NCI-H524 treated with DMSO at 0.1 percent for 48 hours (cell line): ENCODE data around the gene HNRNPAB.
"Not testable (repeated sequence)": the region's sequence is repeated elsewhere in the genome, so short reads cannot be mapped to it uniquely, and the experiment has no call there.

Experiments used
- DNase-seq: peaks from one replicate; lab custom pipeline; 2025; lab: John Stamatoyannopoulos, UW

Gene HNRNPAB

GRCh38 chr5:178230879-178231538 is 26.7 kb downstream of the HNRNPAB start:
- no peak for DNase-seq

- DNase-seq, result no peak
Observed at GRCh38 chr5:178231539-178232123, 27.3 kb downstream of the HNRNPAB start.

GRCh38 chr5:178232124-178232919 is 28.0 kb downstream of the HNRNPAB start, which contains the start of gene PHYKPL:
Gene PHYKPL, minus strand, starts transcription at chr5:178232802. Its CDS starts 252 bp downstream, at chr5:178232550.
- no peak for DNase-seq

- DNase-seq, result no peak
Observed at GRCh38 chr5:178232920-178233429, 28.6 kb downstream of the HNRNPAB start.

- DNase-seq, result no peak
Observed at GRCh38 chr5:178234121-178234749, 29.9 kb downstream of the HNRNPAB start.

GRCh38 chr5:178234750-178235587 is 30.6 kb downstream of the HNRNPAB start:
- no peak for DNase-seq

GRCh38 chr5:178235588-178235974 is 31.2 kb downstream of the HNRNPAB start:
- no peak for DNase-seq

GRCh38 chr5:178236126-178236525 is 31.8 kb downstream of the HNRNPAB start:
- DNase-seq, result no peak

- DNase-seq, result no peak
Observed at GRCh38 chr5:178236679-178237078, 32.3 kb downstream of the HNRNPAB start.

GRCh38 chr5:178237431-178238312 is 33.3 kb downstream of the HNRNPAB start:
- DNase-seq, result no peak

GRCh38 chr5:178238313-178238635 is 33.9 kb downstream of the HNRNPAB start:
- DNase-seq, result no peak

- DNase-seq, result no peak
Observed at GRCh38 chr5:178238711-178239592, 34.6 kb downstream of the HNRNPAB start.

- DNase-seq, result not testable (repeated sequence)
Observed at GRCh38 chr5:178239626-178240301, 35.4 kb downstream of the HNRNPAB start.

- DNase-seq, result no peak
Observed at GRCh38 chr5:178240341-178240741, 36.0 kb downstream of the HNRNPAB start.

GRCh38 chr5:178240766-178241165 is 36.4 kb downstream of the HNRNPAB start:
- no peak for DNase-seq

GRCh38 chr5:178241231-178241663 is 36.9 kb downstream of the HNRNPAB start:
- DNase-seq, result no peak

- DNase-seq, result no peak
Observed at GRCh38 chr5:178241688-178242231, 37.4 kb downstream of the HNRNPAB start.

- DNase-seq, result no peak
Observed at GRCh38 chr5:178242416-178242815, 38.1 kb downstream of the HNRNPAB start.

GRCh38 chr5:178244576-178244975 is 40.2 kb downstream of the HNRNPAB start:
- DNase-seq, result no peak
